GM12878 (cell line): ENCODE results near the gene KRTAP15-1. TPM values are rescaled to one million over a fixed set of nuclear protein-coding genes. Genes with fewer than 3 reads are reported as not detected.

Source experiments
- ATAC-seq: fragments of 200-7000 bp; cut with Tn5 transposase; 3 replicates; pipeline ENCODE4 v1.9.1; 2020; ENCODE audit warnings: mild to moderate bottlenecking, moderate library complexity
- BruUV-seq: library from RNA; stranded (reverse); fragments of 400-500 nt; replicated peaks from 2 replicates; lab custom pipeline; 2021; lab: Mats Ljungman, UMichigan
- CTCF ChIA-PET: fragments of 300-600 bp; sonication (Branson Sonifier 250); formaldehyde crosslinking; extraction: SDS; loops from one replicate; lab custom pipeline; 2021; ENCODE audit warnings: inconsistent platforms; lab: Yijun Ruan, JAX
- POLR2A ChIA-PET: fragments of 350-600 bp; formaldehyde crosslinking; extraction: SDS; loops from one replicate; lab custom pipeline; 2021; ENCODE audit warnings: inconsistent platforms; lab: Charles Lee
- RAD21 ChIA-PET: fragments of 300-600 bp; sonication (Branson Sonifier 250); formaldehyde crosslinking; loops from one replicate; lab custom pipeline; 2023; ENCODE audit warnings: antibody characterized with exemption; ENCODE audit not compliant: unreplicated experiment; lab: Charles Lee
- SMC1A ChIA-PET: fragments of 300-600 bp; sonication (Branson Sonifier 250); formaldehyde crosslinking; loops from one replicate; lab custom pipeline; 2023; ENCODE audit not compliant: unreplicated experiment, uncharacterized antibody; lab: Charles Lee
- DNase-seq: peaks from one replicate; pipeline ENCODE4 v3.0.0-alpha.2; 2011; ENCODE audit warnings: low read depth, low spot score
- FAIRE-seq: peaks from 3 replicates; lab custom pipeline; 2011; peaks lifted over from hg19 to GRCh38; lab: Jason Lieb, UNC
- H2AFZ ChIP-seq: 2 replicates; pipeline ENCODE4 v1.6.0; 2011; ENCODE audit warnings: low read depth, low read length, control low read depth; ENCODE audit not compliant: control insufficient read depth
- H3K27ac ChIP-seq: 2 replicates; pipeline ENCODE4 v1.5.1; 2011; ENCODE audit warnings: control low read depth; ENCODE audit not compliant: control insufficient read depth, insufficient read depth
- H3K27me3 ChIP-seq, 2 experiments: replicated peaks in 1 of 2; 2 replicates each; pipeline versions ENCODE4 v1.6.0 to v1.6.1; 2011; ENCODE audit warnings: low read length in 1 of 2; ENCODE audit not compliant: control insufficient read depth in 2 of 2, insufficient read depth in 2 of 2
- H3K36me3 ChIP-seq, 2 experiments: 2 replicates each; pipeline ENCODE4 v1.5.1; 2011; ENCODE audit warnings: low read length in 1 of 2; ENCODE audit not compliant: control insufficient read depth in 2 of 2, insufficient read depth in 2 of 2
- H3K4me1 ChIP-seq: 2 replicates; pipeline ENCODE4 v1.6.1; 2011; ENCODE audit warnings: mild to moderate bottlenecking, low read length, moderate library complexity, mixed read lengths; ENCODE audit not compliant: control insufficient read depth, insufficient read depth
- H3K4me2 ChIP-seq: 2 replicates; pipeline ENCODE4 v1.6.0; 2011; ENCODE audit warnings: control low read depth; ENCODE audit not compliant: control insufficient read depth, insufficient read depth
- H3K4me3 ChIP-seq: fragments of 200-600 bp; sonication (generic); 2 replicates; pipeline ENCODE4 v1.5.1; 2016
- H3K79me2 ChIP-seq: 2 replicates; pipeline ENCODE4 v1.6.0; 2011; ENCODE audit warnings: low read length; ENCODE audit not compliant: control insufficient read depth, insufficient read depth
- H3K9ac ChIP-seq: 2 replicates; pipeline ENCODE4 v1.8.0; 2011; ENCODE audit warnings: low read length, control low read depth, mixed read lengths; ENCODE audit not compliant: control insufficient read depth, insufficient read depth
- H3K9me3 ChIP-seq: replicated peaks from 3 replicates; pipeline ENCODE4 v1.5.1; 2011; ENCODE audit warnings: mild to moderate bottlenecking, low read length; ENCODE audit not compliant: control insufficient read depth, insufficient read depth
- H4K20me1 ChIP-seq: 2 replicates; pipeline ENCODE4 v1.6.0; 2011; ENCODE audit not compliant: control insufficient read depth, insufficient read depth
- ETV6 ChIP-seq, 2 experiments: fragments of 450-650 bp in 1 of 2; IDR thresholded peaks in 1 of 2; conservative IDR thresholded peaks in 1 of 2; 2 replicates each; pipeline ENCODE4 v1.6.1; 2014; ENCODE audit warnings: antibody characterized with exemption in 1 of 2, borderline replicate concordance in 1 of 2, low read depth in 1 of 2, mild to moderate bottlenecking in 1 of 2, moderate library complexity in 1 of 2
- MTA3 ChIP-seq: IDR thresholded peaks from 2 replicates; pipeline ENCODE4 v1.6.1; 2012; ENCODE audit warnings: low read length, inconsistent platforms, borderline replicate concordance
- SMARCA5 ChIP-seq: fragments of 450-650 bp; IDR thresholded peaks from 2 replicates; pipeline ENCODE4 v1.6.1; 2017; ENCODE audit warnings: mild to moderate bottlenecking
- STAT1 ChIP-seq: fragments of 450-650 bp; conservative IDR thresholded peaks from 2 replicates; pipeline ENCODE4 v1.6.1; 2014; ENCODE audit warnings: antibody characterized with exemption, mild to moderate bottlenecking
- ZZZ3 ChIP-seq: IDR thresholded peaks from 2 replicates; pipeline ENCODE4 v1.6.1; 2011; ENCODE audit warnings: low read depth; ENCODE audit not compliant: control insufficient read depth, insufficient read length
- WGBS: methylation state at CpG from one replicate; pipeline ENCODE4 v1.1.6; 2016; ENCODE audit warnings: low lambda C conversion rate; ENCODE audit not compliant: insufficient replicate concordance, insufficient coverage; ENCODE audit errors: missing lambda C conversion rate; 5-methylcytosine and 5-hydroxymethylcytosine counted together
- in situ Hi-C: fragments of 300-500 bp; cut with MboI; formaldehyde crosslinking; loops from 9 replicates; pipeline ENCODE4 v1.14.3; 2018; ENCODE audit warnings: mixed read lengths
- intact Hi-C: fragments of 100-400 bp; cut with micrococcal nuclease; formaldehyde crosslinking; loops from one replicate; pipeline ENCODE4 v1.14.2; 2022; ENCODE audit not compliant: unreplicated experiment
- polyA plus RNA-seq, 11 experiments: library from polyadenylated mRNA; depleted of rRNA in 4 of 11; unstranded in 6 of 11; stranded (reverse) in 5 of 11; fragments of >200 nt; fragmentation: Nextera tagmentation in 4 of 11; fragmentation: Illumina TruSeq in 1 of 11; extraction: Ambion mirVana in 4 of 11; extraction: Trizol in 1 of 11; gene quantifications; 1 replicate in 1 of 11; 2 replicates in 10 of 11; pipeline versions ENCODE4 v1.2.1 to v1.2.3, GENCODE V29; 2011 to 2016; ENCODE audit warnings: inconsistent platforms in 2 of 11, missing spikeins in 2 of 11, low read depth in 1 of 11
- total RNA-seq, 4 experiments: library from RNA; depleted of rRNA in 3 of 4; stranded (reverse); fragments of >200 nt in 3 of 4; fragmentation: Illumina TruSeq in 1 of 4; extraction: Trizol in 1 of 4; gene quantifications; 2 replicates each; pipeline versions ENCODE4 v1.2.1 to v1.2.3, GENCODE V29; 2013 to 2021
- TF ChIP-seq, protein P1 (sequence below): fragments of 450-650 bp; IDR thresholded peaks from 2 replicates; pipeline ENCODE4 v1.6.1; 2017; ENCODE audit warnings: mild to moderate bottlenecking, moderate library complexity
- TF ChIP-seq, protein P2 (sequence below): IDR thresholded peaks from 2 replicates; pipeline ENCODE4 v1.6.1; 2012; ENCODE audit warnings: low read depth, low read length, improper control_type of control experiment
- TF ChIP-seq, protein P3 (sequence below), 3 experiments: IDR thresholded peaks in 2 of 3; conservative IDR thresholded peaks in 1 of 3; 2 replicates each; pipeline ENCODE4 v1.5.1; 2011; ENCODE audit warnings: low read depth in 3 of 3, low read length in 3 of 3, mild to moderate bottlenecking in 3 of 3, control low read depth in 2 of 3, moderate library complexity in 2 of 3, inconsistent platforms in 1 of 3, mixed read lengths in 1 of 3; ENCODE audit not compliant: control insufficient read depth in 2 of 3, insufficient read depth in 1 of 3; ENCODE audit errors: extremely low read depth in 1 of 3

KRTAP15-1 gene
- total and polyA plus RNA-seq, 10 of the 15 experiments (the other 5 are each of a cell fraction or from before 2014, with no cell fraction given): not detected

DNA sequence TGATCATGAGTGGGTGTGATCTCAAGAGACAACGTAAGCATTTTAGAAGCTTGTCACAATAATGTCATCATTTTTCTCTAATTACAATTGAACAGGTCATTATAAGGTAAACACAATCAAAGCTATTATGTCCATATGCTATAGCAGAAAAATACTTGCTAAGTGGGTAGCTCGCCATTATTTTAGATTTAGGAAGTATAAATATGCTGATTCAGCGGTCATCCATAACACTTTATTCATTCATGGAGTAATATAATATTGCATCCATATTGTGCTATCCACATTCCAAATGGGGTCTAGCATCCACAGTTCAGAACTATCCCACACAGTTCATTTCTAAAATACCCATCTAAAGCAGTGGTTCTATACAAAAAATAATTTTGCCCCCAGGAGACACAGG, 8.4 kb downstream of the KRTAP15-1 start (continued):
- TF ChIP-seq, protein P1, sequence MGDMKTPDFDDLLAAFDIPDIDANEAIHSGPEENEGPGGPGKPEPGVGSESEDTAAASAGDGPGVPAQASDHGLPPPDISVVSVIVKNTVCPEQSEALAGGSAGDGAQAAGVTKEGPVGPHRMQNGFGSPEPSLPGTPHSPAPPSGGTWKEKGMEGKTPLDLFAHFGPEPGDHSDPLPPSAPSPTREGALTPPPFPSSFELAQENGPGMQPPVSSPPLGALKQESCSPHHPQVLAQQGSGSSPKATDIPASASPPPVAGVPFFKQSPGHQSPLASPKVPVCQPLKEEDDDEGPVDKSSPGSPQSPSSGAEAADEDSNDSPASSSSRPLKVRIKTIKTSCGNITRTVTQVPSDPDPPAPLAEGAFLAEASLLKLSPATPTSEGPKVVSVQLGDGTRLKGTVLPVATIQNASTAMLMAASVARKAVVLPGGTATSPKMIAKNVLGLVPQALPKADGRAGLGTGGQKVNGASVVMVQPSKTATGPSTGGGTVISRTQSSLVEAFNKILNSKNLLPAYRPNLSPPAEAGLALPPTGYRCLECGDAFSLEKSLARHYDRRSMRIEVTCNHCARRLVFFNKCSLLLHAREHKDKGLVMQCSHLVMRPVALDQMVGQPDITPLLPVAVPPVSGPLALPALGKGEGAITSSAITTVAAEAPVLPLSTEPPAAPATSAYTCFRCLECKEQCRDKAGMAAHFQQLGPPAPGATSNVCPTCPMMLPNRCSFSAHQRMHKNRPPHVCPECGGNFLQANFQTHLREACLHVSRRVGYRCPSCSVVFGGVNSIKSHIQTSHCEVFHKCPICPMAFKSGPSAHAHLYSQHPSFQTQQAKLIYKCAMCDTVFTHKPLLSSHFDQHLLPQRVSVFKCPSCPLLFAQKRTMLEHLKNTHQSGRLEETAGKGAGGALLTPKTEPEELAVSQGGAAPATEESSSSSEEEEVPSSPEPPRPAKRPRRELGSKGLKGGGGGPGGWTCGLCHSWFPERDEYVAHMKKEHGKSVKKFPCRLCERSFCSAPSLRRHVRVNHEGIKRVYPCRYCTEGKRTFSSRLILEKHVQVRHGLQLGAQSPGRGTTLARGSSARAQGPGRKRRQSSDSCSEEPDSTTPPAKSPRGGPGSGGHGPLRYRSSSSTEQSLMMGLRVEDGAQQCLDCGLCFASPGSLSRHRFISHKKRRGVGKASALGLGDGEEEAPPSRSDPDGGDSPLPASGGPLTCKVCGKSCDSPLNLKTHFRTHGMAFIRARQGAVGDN: no peak
- TF ChIP-seq MTA3 (no peak), STAT1 (no peak), SMARCA5 (no peak), ETV6 (conservative IDR thresholded peaks at IDR 0.05 in 1 of 2, IDR thresholded peaks at IDR 0.05 in 1 of 2; ENCODE audit: borderline replicate concordance in 1 of 2, low read depth in 1 of 2) (no peak), ZZZ3 (no peak)

DNA sequence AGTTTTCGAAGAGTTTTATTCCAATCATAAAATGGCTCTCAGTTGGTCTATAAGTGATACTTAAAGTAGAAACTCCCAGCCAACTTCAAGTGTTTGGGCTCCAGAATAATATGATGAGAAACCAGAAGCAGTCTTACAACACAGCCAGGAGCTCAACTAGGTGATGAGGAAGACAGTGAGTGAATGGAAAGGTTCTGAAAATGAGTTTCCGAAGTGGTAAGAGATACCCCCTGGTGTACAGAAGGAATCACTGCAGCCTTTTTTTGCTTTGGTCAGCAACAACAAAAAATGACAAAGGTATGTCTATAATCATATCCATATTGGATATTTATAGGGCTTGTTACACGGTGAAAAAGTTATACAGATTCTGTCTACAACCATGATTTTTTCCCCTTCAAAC, 23.6 kb downstream of the KRTAP15-1 start:
- Histone ChIP-seq H3K4me2 (no peak overlapping the region), H2AFZ (no peak overlapping the region), H3K4me1 (no peaks in the 10 kb centered on the region), H3K79me2 (no peaks in the 10 kb centered on the region), H3K9ac (no peak overlapping the region), H3K27ac (no peak overlapping the region), H3K27me3 (no peaks in the 10 kb centered on the region), H3K36me3 (no peaks in the 10 kb centered on the region), H4K20me1 (no peaks in the 10 kb centered on the region), H3K9me3 (no peaks in the 10 kb centered on the region), H3K4me3 (no peak overlapping the region)
- no TSS peak for BruUV-seq
- 0% methylated on average over 3 of the region's 3 CpGs for WGBS
- POLR2A ChIA-PET: no interaction called here
- TF ChIP-seq, protein P2, sequence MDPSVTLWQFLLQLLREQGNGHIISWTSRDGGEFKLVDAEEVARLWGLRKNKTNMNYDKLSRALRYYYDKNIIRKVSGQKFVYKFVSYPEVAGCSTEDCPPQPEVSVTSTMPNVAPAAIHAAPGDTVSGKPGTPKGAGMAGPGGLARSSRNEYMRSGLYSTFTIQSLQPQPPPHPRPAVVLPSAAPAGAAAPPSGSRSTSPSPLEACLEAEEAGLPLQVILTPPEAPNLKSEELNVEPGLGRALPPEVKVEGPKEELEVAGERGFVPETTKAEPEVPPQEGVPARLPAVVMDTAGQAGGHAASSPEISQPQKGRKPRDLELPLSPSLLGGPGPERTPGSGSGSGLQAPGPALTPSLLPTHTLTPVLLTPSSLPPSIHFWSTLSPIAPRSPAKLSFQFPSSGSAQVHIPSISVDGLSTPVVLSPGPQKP: no peak
- TF ChIP-seq, protein P3, sequence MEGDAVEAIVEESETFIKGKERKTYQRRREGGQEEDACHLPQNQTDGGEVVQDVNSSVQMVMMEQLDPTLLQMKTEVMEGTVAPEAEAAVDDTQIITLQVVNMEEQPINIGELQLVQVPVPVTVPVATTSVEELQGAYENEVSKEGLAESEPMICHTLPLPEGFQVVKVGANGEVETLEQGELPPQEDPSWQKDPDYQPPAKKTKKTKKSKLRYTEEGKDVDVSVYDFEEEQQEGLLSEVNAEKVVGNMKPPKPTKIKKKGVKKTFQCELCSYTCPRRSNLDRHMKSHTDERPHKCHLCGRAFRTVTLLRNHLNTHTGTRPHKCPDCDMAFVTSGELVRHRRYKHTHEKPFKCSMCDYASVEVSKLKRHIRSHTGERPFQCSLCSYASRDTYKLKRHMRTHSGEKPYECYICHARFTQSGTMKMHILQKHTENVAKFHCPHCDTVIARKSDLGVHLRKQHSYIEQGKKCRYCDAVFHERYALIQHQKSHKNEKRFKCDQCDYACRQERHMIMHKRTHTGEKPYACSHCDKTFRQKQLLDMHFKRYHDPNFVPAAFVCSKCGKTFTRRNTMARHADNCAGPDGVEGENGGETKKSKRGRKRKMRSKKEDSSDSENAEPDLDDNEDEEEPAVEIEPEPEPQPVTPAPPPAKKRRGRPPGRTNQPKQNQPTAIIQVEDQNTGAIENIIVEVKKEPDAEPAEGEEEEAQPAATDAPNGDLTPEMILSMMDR (IDR thresholded peaks at IDR 0.05 in 2 of 3, conservative IDR thresholded peaks at IDR 0.05 in 1 of 3; ENCODE audit: control insufficient read depth in 2 of 3, extremely low read depth in 1 of 3, insufficient read depth in 1 of 3, low read depth in 3 of 3, low read length in 3 of 3): peak; percentile 29 to 39 (median 37); a peak in 3 of 6 replicates
- DNase-seq (no peak), FAIRE-seq (no peak), ATAC-seq (peak; percentile 22; the same call in 2 of the 3 replicates)
- SMC1A ChIA-PET: no interaction called here
- CTCF ChIA-PET: interaction anchor here (0.7 to 1.0 kb wide), 2 partner anchors 123 to 349 kb away, joined by 3 read pairs; partner anchors contain the start of gene KRTAP8-1
- in situ Hi-C loops: no loop called here
- intact Hi-C loops: loop anchor here (2.0 kb wide), 1 partner anchor 123 kb away; no protein-coding TSS in a partner anchor
- RAD21 ChIA-PET: no interaction called here
